Nephron (organoid): ENCODE results near the gene NFKBIL1.
A peak's percentile ranks its signal among the peaks of the same experiment; 100 is the strongest.

Experiments used
- H3K27ac Mint-ChIP-seq, 3 experiments: 2 replicates each; pipeline ENCODE4 v1.8.0; 2020; ENCODE audit warnings: mixed read lengths in 3 of 3, mild to moderate bottlenecking in 2 of 3, moderate library complexity in 1 of 3
- H3K27me3 Mint-ChIP-seq: 2 replicates; pipeline ENCODE4 v1.8.0; 2021; ENCODE audit warnings: low read depth, mild to moderate bottlenecking, moderate library complexity, mixed read lengths
- H3K36me3 Mint-ChIP-seq: 2 replicates; pipeline ENCODE4 v1.8.0; 2020; ENCODE audit warnings: low read depth, mixed read lengths
- H3K4me1 Mint-ChIP-seq: 2 replicates; pipeline ENCODE4 v1.8.0; 2020; ENCODE audit warnings: mixed read lengths
- H3K4me3 Mint-ChIP-seq, 3 experiments: 2 replicates each; pipeline ENCODE4 v1.8.0; 2020; ENCODE audit warnings: mild to moderate bottlenecking in 3 of 3, mixed read lengths in 3 of 3, moderate library complexity in 2 of 3
- H3K9me3 Mint-ChIP-seq: 2 replicates; pipeline ENCODE4 v1.8.0; 2020; ENCODE audit warnings: mixed read lengths
- CTCF ChIP-seq, 3 experiments: fragments of 200-600 bp; sonication (generic); IDR thresholded peaks; one replicate each; pipeline ENCODE4 v1.5.0; 2021; ENCODE audit warnings: antibody characterized with exemption in 3 of 3; ENCODE audit not compliant: unreplicated experiment in 3 of 3

Gene NFKBIL1

DNA sequence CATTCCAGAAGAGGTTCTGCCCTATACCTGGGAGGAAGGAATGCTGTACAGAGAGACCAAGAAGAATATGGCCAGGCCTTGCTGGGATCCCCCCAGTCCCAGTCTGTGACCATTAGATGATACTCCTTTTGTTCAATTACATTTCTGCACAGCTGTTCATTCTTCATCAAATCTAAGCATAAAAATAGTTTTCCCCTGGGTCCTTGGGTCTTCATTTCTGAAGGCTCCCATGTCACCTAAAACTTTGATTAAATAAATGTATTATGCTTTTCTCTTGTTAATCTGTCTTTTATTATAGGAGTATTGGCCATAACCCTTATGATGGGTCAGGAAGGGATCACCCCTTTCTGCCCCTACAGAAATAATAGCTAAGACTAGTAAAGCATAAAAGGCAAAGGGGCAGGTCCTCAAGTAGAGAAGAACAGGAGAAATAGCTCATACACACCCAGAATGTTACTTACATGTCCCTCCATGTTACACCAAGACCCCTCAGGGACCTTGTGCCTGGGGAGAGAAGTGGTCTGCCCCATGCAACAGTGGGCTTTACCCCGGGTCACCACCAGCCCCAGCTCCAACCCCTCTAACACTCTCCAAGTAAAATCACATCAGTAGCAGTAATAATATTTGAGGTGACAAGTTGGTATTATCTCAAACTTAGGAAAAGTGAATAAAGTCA lies 22.6 kb downstream of the NFKBIL1 start:
- Mint-ChIP-seq H3K27me3 (peaks cover 21% of the 10 kb centered on the region), H3K36me3 (no peaks in the 10 kb centered on the region), H3K4me3 (no peak overlapping the region), H3K4me1 (no peaks in the 10 kb centered on the region), H3K9me3 (no peaks in the 10 kb centered on the region), H3K27ac (no peak overlapping the region)
- no peak for TF ChIP-seq CTCF (IDR thresholded peaks at IDR 0.05; ENCODE audit: unreplicated experiment in 3 of 3)

- H3K36me3 Mint-ChIP-seq = no peaks in the 10 kb centered on the region
- H3K27ac Mint-ChIP-seq = no peak within 1 kb of the TSS
- peaks cover 21% of the 10 kb centered on the region for H3K27me3 Mint-ChIP-seq
These were observed 24.9 kb downstream of the NFKBIL1 start, which contains the start of gene LTA for GRCh38 chr6:31572041-31572911. TSS of gene LTA (plus strand) at chr6:31572289. CDS start at chr6:31572743, 454 bp downstream.

GRCh38 chr6:31573239-31574105 lies 26.1 kb downstream of the NFKBIL1 start:
- no peak overlapping the region for H3K4me3 Mint-ChIP-seq
- no peaks in the 10 kb centered on the region for H3K4me1 Mint-ChIP-seq
- H3K9me3 Mint-ChIP-seq = no peaks in the 10 kb centered on the region
- H3K27me3 Mint-ChIP-seq = peaks cover 21% of the 10 kb centered on the region
- H3K36me3 Mint-ChIP-seq = no peaks in the 10 kb centered on the region
- TF ChIP-seq CTCF (IDR thresholded peaks at IDR 0.05; ENCODE audit: unreplicated experiment in 3 of 3) = no peak
- no peak overlapping the region for H3K27ac Mint-ChIP-seq

More at GRCh38 chr6:31572041-31572911, 24.9 kb downstream of the NFKBIL1 start, which contains the start of gene LTA:
- Mint-ChIP-seq H3K4me3 (peak within 1 kb of the TSS in 1 of 3 experiments; percentile 19), H3K4me1 (no peaks in the 10 kb centered on the region), H3K9me3 (no peaks in the 10 kb centered on the region)
- TF ChIP-seq CTCF (IDR thresholded peaks at IDR 0.05; ENCODE audit: unreplicated experiment in 3 of 3) = no peak

DNA sequence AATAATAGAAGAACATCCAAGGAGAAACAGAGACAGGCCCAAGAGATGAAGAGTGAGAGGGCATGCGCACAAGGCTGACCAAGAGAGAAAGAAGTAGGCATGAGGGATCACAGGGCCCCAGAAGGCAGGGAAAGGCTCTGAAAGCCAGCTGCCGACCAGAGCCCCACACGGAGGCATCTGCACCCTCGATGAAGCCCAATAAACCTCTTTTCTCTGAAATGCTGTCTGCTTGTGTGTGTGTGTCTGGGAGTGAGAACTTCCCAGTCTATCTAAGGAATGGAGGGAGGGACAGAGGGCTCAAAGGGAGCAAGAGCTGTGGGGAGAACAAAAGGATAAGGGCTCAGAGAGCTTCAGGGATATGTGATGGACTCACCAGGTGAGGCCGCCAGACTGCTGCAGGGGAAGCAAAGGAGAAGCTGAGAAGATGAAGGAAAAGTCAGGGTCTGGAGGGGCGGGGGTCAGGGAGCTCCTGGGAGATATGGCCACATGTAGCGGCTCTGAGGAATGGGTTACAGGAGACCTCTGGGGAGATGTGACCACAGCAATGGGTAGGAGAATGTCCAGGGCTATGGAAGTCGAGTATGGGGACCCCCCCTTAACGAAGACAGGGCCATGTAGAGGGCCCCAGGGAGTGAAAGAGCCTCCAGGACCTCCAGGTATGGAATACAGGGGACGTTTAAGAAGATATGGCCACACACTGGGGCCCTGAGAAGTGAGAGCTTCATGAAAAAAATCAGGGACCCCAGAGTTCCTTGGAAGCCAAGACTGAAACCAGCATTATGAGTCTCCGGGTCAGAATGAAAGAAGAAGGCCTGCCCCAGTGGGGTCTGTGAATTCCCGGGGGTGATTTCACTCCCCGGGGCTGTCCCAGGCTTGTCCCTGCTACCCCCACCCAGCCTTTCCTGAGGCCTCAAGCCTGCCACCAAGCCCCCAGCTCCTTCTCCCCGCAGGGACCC lies 27.0 kb downstream of the NFKBIL1 start:
- Mint-ChIP-seq H3K27ac (no peak overlapping the region), H3K4me1 (no peaks in the 10 kb centered on the region), H3K36me3 (no peaks in the 10 kb centered on the region), H3K9me3 (no peaks in the 10 kb centered on the region), H3K27me3 (peaks cover 18% of the 10 kb centered on the region), H3K4me3 (no peak overlapping the region)
- TF ChIP-seq CTCF (IDR thresholded peaks at IDR 0.05; ENCODE audit: unreplicated experiment in 3 of 3) = no peak

- H3K36me3 Mint-ChIP-seq = no peaks in the 10 kb centered on the region
- no peak for TF ChIP-seq CTCF (IDR thresholded peaks at IDR 0.05; ENCODE audit: unreplicated experiment in 3 of 3)
- peak within 1 kb of the TSS in 1 of 3 experiments; percentile 2 for H3K4me3 Mint-ChIP-seq
- no peaks in the 10 kb centered on the region for H3K9me3 Mint-ChIP-seq
- H3K27ac Mint-ChIP-seq = no peak within 1 kb of the TSS
- peaks cover 2% of the 10 kb centered on the region for H3K4me1 Mint-ChIP-seq
- H3K27me3 Mint-ChIP-seq = peaks cover 21% of the 10 kb centered on the region
These were observed 28.0 kb downstream of the NFKBIL1 start, which contains the start of gene TNF for GRCh38 chr6:31575335-31575901. TSS of gene TNF (plus strand) at chr6:31575565. CDS start at chr6:31575742, 177 bp downstream.
